Measurements from ENCODE around the gene C20orf204.

C20orf204 gene

DNA sequence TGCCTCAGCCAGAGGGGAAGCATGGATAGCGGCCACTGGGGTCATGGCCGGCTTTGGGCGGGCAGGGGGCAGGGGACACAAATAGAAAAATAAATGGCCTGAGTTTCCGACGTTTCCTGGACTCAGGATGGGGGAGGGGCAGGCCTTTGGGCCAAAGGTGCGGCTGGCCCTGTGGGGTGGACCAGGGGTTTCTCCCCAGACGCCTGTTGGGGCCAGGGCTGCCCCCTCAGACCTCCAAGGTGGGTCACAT, 20.6 kb downstream of the C20orf204 start:
- no peak for DNase-seq (ENCODE audit: low read depth, low spot score)

DNA sequence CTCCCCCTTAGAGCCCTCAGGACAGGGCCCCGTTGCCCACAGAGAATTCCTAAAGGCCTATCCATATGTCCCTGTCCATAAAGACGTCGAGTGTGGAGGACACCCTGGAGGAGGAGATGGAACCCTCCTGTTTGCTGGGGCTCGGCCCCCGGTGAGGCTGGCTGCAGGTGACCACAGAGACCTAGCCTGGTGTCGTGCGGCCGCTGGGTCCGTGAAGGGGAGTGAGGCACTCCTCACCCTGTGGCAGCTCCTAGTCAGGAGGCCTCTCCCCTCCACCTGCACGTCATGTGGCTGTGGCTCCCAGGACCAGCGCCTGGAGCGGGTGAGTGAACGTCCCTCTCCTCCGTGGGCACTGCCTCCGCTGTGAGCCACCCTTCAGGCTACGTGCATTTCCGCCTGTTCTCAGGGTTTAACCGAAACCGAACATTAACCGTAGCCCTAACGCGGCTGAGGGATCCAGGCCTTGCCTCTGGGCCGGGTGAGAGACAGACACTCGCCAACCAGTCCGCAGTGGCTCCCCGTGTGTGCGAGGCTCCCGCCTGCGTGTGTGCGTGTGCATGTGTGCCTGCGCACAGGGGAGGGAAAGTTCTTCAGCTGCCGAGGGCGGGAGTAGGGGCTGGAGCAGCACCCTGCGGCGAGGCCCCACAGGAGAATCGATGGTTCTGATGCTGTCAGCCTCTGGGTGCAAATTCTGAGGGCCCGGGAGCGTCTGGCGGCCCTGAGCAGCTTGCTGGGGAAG, 21.1 kb downstream of the C20orf204 start:
- no peak for DNase-seq (ENCODE audit: low read depth, low spot score)

DNA sequence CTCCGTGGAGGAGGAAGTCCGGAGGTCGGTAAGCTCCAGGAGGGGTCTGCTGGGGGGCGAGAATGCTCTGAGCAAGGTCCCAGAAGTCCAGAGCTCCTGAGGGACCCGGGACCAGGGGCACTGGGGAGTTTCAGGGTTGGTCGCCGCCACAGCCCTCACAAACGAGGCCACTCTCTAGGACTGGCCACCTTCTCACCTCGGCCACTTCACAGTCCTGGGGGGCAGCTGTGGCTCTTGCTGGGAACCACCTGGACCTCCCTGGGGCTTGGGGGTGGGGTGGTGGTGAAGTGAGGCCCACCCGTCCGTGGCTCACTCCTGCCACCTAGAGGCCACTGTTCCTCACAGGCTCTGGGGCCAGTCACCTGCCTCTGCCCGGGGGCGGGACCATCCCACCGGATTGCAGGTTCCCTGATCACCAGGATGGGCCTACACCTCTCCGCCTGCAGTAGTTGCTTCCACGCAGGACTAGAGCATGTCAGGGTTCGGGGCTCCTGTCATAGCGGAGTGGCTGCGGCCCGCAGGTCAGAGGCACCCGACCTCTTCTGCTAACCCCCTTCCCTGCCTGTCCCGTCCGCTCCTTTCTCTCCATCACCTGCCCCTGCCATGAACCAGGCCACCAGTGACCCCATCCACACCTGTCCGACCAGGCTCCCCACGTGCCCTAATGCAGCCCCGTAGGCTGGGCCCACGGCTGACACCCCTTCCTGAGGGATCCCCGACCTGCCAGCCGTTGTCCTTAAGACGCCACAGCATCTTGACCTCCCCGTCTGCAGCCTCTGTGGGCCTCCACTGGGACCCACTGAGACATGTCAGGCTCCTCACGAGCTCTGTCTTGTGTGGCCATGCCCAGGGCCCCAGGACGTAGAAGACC, 21.9 kb downstream of the C20orf204 start:
- DNase-seq (ENCODE audit: low read depth, low spot score), result peak; percentile 69

DNA sequence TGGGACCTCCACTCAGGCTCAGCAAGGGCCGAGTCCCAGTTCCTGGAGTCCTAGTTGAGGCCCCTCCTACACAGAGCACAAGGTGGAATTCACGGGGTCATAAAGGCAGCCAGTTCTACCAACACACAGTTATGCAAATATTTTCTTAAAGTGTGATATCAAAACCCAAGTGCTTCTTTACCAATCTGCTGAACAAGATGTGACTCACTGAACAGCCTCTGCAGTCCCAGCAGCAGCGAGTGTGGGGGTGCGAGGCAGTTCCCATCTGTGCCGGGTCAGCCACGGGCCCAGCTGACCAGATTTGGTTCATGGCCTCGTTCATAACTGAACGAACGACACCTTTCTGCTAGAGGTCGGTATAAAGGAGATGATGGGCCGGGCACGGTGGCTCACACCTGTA, 22.6 kb downstream of the C20orf204 start:
- DNase-seq (ENCODE audit: low read depth, low spot score), result no peak

DNA sequence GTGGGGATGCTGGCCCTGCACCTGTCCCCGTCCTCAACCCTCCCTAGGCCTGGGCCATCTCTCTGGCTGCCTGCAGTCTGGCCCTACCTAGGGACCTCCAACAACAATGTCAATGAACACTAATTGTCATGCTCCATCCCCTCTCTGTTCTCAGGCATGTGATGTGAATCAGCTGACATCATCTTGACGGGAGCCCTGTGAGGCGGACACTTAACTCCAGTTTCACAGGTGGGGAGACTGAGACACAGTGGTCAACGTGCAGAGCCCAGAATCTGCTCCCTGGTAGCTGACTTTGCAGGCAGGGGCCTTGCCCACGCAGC, 26.3 kb downstream of the C20orf204 start:
- no peak for DNase-seq (ENCODE audit: low read depth, low spot score)

DNA sequence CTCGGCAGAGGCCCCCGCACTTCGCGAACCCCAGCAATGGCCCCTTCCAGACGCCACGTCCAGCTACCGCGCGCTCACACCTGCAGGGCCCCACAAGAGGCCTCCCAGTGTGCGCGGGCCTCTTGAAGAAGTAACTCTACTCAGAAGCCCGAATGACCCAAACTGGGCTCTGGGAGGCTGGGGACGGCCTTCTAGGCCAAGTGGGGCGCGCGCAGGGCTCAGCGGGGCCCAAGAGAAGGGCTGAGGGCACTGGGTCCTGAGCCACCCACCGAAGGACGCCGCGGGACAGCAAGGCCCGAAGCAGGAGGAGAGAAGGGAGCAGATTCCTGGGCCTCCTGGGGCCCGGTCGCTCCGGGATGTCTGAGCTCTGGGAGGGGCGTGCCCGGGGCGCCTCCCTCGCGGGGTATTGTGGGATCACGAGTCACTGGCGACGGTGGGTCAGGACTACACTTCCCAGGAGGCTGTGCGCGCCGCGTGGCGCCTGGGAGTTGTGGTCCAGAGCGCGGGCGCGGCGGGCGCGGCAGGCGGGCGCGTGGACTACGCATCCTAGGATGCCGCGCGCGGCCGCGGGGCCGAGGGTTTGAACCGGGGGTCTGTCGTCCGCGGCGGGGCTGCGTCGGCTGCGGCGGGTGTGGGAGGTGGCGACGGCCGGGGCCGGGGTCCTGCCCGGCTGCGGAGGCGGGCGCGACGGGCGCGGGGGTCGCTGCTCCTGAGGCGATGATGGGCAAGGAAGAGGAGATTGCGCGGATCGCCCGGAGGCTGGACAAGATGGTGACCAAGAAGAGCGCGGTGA, 26.8 kb downstream of the C20orf204 start, which contains the start of gene TCEA2:
TSS of gene TCEA2 (plus strand) at position 603 of the 793 bp plus-strand sequence. CDS start at position 718, 115 bp downstream.
- peak; percentile 89 for DNase-seq (ENCODE audit: low read depth, low spot score)

DNA sequence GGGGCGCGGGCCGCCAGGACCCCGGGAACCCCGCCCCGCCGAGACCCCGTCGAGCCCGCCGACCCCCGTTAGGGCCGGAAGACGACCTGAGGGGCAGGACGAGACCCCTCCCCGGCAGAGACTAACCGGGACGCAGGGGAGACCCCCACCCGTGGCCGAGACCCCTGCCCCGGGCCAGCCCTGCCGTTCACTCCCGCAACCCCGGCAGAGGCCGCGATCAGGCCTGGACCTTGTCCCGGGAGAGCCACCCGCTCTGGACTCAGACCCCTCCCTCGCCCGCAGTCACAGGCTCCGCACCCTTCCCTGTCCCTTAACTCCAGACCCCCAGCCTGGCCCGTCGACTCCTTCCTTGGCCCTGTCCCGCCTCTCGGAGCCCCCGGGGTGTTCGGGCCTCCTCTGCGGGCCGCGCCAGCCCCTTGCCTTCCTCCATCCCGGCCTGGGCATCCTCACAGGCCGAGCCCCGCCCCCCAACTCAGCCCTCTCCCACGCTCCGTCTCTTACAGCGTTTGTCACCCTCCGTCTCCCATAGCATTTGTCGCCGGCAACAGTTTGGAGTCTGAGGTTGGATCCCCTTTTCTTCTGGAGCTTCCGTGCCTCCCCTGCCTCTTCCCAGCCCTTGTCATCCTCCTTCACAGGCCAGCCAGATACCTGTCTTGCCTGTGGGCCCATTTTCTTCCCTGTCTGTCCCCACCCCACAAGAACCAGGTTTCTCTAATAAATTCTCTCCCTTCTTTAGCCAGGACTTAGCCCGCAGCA, 27.6 kb downstream of the C20orf204 start:
- no peak for DNase-seq (ENCODE audit: low read depth, low spot score)

DNA sequence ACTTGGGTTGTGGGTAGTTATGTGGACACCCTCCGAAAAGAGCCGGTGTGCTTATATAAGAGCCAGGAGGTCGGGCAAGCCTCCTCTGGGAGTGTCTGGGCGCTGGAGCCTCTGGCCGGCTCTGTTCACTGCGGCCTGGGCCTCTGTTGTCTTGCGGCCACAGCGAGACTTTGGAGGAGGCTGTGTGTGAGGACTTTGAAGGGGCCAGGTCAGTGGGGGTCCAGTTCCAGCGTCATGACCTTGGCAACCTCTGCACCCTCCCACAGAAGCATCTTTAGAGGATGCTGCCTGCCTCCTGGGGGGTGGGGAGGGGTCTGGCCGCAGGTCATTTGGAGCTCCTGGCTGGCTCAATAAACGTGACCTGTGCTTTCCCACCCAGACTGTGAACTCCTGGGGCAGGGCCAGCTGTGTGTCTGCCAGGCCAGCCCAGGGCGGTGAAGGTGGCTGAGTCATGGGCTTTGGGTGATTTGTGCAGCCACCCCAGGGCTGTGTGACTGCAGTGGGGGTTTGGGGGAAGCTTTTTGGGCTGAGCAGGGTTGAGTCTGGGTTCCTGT, 28.2 kb downstream of the C20orf204 start:
- DNase-seq (ENCODE audit: low read depth, low spot score), result no peak

DNA sequence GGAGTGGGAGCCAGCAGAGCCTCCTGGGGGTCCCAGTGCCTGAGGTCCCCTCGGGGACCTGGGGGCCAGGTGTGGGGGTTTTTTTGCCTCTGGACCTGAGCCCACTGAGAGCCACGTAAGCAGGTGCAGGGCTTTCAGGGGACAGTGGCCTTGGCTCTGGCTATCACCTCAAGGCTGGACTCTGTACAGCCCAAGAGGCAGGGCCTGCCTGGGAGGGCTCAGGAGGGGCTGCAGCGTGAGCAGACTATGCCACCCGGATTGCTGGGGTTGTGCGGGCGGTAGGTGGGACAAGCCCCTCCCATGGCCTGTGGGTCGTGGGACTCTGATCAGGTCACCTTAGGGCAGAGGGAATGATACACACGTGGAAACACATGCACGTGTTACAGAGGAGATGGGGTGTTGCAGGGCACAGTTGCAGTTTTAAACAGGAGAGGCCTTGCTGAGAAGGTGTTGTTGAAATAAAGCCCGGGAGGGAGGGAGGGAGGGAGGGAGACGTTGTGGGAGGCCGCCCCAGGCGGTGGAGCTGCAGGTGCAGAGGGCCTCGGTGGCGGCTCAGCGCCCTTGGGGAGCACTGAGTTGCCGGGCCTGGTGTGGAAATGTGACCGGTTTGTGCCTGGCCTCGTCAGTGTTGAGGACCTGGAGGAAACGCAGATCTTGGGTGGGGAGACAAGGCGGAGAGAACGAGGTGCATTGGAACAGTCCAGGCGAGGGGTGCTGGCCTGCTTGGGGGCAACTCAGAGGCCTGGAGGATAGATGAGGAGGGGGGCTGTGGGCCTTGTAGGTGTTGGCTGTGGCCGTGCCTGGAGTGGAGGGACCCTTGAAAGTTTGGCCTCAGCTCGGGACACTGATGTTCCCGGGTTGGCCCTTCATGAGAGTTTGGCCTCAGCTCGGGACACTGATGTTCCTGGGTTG, 29.3 kb downstream of the C20orf204 start:
- DNase-seq (ENCODE audit: low read depth, low spot score), result no peak

DNA sequence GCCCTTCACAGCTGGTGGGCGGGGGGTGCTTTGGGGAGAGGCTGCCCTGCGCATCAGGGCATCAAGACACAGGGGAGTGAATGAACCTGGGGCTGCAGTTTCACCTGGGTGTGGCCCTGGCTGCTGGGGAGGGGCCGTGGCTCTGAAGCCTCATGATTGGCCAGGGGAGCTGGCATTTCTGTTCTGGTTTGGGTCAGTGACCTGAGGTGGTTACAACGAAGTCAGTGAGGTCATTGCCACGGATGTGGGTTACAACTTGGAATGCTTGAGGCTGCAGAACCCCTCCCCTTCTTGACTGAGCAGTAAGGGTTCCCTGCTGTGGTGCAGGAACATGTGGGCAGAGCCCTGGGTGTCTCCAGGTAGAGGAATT, 30.0 kb downstream of the C20orf204 start:
- DNase-seq (ENCODE audit: low read depth, low spot score), result no peak

DNA sequence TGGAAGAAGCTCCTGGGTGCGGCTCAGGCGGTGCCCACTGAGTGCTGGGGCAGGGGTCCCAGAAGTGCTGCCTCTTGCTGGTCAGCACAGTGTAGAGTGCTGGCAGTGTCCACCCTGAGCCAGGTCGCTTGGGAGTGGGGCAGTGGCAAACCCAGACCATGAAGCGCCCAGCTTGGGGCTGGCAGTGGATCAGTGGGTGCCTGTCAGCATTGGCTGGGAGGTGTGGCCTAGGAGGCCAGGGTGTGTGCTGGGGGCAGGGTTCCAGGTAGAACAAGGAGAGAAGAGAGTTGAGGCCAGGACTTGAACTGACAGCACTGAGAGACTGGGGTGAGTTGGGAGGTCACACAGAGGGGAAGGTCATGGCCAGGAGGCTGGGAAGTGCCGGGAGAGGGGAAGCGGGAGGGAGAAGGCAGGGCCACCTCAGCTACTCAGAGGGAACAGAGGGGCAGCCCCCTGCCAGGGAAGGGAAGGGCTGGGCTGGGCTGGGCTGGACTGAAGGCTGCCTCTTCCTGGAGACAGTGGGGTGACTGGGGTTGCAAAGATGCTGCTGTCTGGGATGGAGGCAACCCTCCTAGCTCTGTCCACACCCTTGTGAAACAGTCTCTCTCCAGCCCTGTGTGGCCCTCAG, 31.1 kb downstream of the C20orf204 start:
- no peak for DNase-seq (ENCODE audit: low read depth, low spot score)

DNA sequence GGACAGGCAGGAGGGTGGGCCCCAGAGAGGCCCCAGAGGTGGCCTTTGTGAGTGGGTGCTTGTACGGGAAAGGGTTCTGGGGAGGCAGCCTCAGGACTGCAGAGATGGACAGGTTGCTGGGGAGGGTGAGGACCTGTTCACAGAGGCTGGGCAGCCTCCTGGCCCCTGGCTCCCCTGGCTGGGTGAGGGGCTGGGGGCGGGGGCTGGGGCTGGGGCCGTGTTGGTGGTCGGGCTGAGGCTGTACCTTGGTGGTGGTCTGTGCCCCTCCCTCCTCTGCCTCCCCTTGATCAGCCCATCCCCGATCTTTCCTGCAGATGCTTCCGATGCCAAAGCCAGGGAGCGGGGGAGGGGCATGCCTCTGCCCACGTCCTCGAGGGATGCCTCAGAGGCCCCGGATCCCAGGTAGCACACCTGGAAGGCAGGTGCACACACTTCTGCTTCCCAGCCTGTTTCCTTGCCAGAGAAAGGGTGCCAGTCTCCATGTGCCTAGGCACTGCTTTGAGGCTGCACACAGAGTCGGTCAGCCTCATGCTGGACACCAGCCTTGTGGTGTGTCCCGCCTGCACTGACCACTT, 31.8 kb downstream of the C20orf204 start:
- DNase-seq (ENCODE audit: low read depth, low spot score), result no peak

DNA sequence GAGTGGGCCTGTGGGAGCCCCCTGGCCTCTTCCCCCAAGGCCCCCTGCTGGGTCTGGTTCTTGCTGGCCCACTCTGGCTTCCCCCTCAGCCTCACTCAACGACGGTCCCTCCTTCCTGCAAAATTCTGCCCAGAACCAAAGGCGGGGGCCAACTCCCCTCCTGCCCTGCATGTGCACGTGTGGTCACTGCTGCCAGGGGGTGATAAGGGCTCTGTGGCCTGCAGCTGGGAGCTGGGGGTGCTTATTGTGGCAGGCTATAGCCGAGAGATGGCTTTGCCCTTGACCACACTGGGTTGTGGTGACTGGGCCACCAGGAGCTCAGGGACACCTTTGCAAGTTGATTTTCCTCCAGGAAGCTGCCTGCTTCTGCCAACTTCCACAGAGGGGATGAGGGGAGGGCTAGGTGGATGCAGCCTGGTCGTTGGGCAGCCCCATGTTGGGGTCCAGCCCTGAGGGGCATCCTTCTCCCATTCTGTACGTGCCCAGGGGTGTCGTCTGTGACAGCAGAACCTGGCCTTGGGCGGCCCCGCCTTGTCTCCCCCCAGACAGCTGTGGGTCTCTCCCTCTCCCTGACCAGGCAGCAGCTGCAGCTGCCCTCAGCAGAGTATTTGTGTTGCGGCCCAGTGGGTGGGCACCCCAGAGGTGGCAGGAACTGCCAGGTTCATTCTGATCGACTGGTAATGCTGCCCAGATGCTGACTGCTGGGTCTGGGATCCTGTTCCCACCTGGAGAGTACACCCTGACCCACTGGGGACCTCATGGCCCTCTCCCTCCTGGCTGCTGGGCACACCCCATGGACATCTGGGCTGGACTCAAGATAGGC, 32.6 kb downstream of the C20orf204 start:
- no peak for DNase-seq (ENCODE audit: low read depth, low spot score)

DNA sequence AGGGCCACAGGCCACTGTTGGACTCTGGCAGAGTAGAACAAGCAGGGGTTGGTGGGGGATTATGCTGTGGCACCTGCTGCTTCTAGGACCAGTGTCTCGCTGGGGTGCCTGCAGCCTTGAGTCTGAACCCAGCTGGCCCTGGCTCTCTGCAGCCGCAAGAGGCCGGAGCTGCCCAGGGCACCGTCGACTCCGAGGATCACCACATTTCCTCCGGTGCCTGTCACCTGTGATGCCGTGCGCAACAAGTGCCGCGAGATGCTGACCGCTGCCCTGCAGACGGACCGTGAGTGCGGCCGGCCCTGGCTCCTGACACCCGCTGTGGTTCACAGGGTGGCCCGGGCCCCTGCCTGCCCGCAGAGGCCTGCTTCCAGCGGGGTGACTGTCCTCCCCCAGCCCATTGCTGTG, 33.2 kb downstream of the C20orf204 start:
- no peak for DNase-seq (ENCODE audit: low read depth, low spot score)

DNA sequence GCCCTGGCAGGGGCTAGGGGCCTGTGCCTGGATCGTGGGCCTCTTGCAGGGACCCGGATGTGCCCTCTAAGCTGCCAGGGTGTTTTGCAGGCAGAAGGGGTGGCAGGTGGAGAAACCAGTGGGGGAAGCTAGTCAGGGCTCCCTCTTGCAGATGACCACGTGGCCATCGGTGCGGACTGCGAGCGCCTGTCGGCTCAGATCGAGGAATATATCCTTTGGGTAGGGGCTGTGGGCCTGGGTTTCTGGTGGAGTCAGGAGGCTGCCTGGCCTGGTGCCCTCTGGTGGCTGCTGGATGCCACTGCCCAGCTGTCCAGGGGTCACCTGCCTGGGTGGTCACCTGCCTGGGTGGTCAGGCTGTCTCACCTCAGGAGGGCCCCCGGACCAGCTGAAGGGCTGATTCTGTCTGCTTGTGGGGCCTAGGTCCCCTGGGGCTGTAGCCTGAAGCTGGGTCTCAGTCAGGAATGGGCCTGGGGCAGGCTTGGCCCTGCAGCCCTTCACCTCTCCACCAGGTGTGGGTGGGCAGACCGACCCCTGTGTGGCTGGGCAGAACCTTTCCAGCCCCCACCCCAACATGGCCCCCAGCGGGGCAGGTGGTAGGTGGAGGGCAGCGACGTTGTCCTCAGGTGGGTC, 33.7 kb downstream of the C20orf204 start:
- DNase-seq (ENCODE audit: low read depth, low spot score), result no peak

DNA sequence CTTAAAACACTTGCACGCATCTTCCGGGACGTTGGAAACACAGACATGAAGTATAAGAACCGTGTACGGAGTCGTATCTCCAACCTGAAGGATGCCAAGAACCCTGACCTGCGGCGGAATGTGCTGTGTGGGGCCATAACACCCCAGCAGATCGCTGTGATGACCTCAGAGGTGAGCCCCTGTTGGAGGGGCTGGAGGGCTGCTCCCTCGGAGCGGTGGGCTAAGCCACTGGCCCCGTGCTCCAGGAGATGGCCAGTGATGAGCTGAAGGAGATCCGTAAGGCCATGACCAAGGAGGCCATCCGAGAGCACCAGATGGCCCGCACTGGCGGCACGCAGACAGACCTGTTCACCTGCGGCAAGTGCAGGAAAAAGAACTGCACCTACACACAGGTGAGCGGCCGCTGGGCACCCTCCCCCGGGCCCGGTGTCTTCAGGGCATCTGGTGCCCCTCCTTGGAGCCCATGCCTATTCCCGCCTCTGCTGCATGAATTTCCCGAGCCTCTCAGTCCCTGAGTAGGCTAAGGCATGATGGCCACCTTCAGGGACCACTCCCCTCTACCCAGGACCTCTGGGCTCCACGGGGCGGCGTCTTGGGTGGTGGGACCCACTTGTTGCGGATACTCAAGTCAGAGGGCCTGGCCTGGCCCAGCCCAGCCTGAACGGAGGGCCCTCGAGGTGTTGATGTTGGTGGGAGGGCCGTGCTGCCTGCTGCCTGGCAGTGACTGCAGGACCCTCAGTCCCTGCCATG, 34.4 kb downstream of the C20orf204 start:
- no peak for DNase-seq (ENCODE audit: low read depth, low spot score)
